Activated T-helper 9 cell treated with anti-CD3 and anti-CD28 coated beads, Interleukin-2, amount 50 U/mL, for 16 hours (primary cell): ENCODE measurements around the gene HTR3E.
"Not testable (repeated sequence)": the region's sequence is repeated elsewhere in the genome, so short reads cannot be mapped to it uniquely, and the experiment has no call there.

Source experiments
- DNase-seq: peaks from one replicate; pipeline ENCODE4 v3.0.0-alpha.2; 2020; ENCODE audit warnings: low read depth

Gene HTR3E, protein sequence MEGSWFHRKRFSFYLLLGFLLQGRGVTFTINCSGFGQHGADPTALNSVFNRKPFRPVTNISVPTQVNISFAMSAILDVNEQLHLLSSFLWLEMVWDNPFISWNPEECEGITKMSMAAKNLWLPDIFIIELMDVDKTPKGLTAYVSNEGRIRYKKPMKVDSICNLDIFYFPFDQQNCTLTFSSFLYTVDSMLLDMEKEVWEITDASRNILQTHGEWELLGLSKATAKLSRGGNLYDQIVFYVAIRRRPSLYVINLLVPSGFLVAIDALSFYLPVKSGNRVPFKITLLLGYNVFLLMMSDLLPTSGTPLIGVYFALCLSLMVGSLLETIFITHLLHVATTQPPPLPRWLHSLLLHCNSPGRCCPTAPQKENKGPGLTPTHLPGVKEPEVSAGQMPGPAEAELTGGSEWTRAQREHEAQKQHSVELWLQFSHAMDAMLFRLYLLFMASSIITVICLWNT

DNA sequence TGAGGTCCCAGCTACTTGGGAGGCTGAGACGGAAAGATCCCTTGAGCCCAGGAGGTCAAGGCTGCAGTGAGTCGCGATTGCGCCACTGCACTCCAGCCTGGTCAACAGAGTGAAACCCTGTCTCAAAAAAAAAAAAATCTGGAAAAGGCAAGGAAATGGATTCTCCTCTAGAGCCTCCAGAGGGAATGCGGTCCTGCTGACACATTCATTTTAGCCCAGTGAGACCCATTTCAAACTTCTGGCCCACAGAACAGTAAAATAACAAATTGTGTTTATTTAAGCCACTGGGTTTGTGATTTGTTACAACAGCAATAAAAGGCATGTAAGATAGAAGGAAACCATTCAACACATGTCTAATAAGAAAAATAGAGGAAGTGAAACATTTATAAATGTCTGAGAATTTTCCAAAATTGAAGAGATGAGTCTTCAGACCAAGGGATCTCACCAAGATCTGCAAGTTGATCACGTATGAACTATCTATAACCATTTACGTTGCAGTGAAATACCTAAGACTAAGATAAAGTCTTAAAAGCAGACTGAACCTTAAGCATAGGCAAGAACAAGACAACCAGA is at the start of gene HTR3E:
Gene HTR3E (plus strand): TSS at position 254 of the 573 bp plus-strand sequence. CDS start 466 bp downstream, outside the sequence.
- DNase-seq: no peak

GRCh38 chr3:184050217-184050847 is 46.5 kb upstream of the HTR3E start:
- no peak for DNase-seq

GRCh38 chr3:184052767-184053166 is 44.1 kb upstream of the HTR3E start, which contains the start of gene HTR3C:
HTR3C (plus strand) TSS chr3:184053047; CDS start chr3:184053081, 34 bp downstream.
- DNase-seq: no peak

DNA sequence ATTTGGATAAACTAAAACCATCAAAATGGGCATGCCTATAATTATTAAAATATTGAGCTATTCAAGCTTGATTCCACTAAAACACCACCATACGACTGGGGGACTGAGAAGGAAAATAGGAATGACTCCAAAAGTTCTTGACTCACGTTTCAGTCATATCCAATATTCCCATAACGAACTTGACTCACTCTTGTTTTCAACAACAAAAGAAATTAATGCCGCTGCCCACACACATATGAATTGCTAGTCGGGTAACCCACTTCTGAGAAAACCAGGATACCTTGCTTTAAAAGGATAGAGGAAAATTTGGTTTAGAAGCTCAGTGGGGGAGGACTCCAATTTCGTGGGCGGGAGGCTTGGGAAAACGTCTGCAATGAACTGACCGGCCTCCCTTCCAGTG is 38.8 kb upstream of the HTR3E start:
- DNase-seq: no peak

GRCh38 chr3:184059424-184059823 is 37.4 kb upstream of the HTR3E start:
- DNase-seq: no peak

DNA sequence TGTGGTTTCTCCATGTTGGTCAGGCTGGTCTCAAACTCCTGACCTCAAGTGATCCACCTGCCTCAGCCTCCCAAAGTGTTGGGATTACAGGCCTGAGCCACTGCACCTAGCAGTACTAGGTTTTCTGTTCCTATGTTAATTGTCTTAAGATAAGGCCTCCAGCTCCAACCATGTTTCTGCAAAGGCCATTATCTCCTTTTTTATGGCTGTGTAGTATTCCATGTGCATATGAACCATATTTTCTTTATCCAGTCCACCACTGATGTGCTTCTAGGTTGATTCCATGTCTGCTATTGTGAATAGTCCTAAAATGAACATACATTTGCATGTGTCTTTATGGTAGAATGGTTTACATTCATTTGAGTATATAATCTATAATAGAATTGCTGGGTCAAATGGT is 34.2 kb upstream of the HTR3E start:
- DNase-seq: no peak

GRCh38 chr3:184066211-184066610 is 30.7 kb upstream of the HTR3E start:
- no peak for DNase-seq

DNA sequence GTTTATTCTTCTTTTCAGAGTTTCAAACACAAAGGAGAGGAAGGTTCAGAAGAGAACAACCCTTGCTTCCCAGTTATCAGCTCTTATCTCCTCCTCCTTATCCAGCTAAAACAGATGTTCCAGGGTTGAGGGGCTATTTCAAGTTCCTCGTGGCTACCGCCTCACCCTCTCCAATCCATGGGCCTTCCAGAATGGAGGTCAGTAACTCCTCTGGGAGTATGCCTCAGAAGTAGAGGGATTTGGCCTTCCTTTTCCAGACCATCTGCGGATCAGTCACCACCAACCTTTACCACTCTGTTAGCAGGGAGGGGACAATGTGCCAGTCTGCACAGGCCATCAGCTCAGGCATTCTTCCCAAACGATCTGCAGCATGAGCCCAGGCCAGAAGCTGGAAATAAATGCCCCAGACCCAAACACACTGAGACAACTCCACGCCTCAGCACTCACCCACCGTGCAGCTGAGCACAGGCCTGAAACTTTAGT is 29.2 kb upstream of the HTR3E start:
- DNase-seq: no peak

DNA sequence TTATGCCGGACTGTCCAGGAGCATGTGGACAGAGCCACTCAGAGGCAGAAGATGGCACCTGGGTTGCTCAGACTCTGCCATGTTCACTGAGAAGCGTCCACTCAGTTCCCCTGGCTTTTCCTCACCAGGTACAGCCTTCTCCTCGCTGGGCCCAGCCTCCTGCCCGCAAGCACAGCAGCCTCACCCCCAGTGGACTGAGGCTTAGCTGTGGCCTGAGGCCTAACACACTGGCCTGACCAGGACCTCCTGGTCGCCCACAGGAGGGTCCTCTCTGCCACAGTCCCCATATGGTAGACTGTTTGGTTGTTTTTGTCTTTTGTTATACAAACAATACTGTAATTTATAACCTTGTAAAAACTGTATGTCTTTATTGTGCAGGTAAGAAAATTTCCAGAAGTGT is 28.5 kb upstream of the HTR3E start:
- no peak for DNase-seq

- not testable (repeated sequence) for DNase-seq
These were observed 25.7 kb upstream of the HTR3E start for GRCh38 chr3:184071142-184071541.

DNA sequence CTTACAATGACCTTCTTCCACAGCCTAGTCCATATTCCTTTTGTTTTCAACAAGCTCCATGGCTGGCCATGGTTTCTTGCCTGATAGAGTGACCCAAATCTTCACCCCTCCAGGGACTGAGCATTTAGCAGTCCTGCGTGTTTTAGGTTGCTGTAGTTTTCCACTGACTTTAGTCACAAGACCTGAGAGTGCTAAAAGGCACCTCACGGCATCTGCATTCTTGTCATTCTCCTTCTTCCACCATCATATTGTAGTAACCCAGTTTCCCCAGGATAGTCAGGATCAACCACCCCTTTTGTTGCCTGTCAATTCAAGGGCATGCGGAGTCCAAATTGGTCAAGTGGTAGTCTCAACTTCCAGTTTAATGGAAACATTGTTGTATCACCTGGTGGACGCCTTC is 23.2 kb upstream of the HTR3E start:
- DNase-seq: no peak

DNA sequence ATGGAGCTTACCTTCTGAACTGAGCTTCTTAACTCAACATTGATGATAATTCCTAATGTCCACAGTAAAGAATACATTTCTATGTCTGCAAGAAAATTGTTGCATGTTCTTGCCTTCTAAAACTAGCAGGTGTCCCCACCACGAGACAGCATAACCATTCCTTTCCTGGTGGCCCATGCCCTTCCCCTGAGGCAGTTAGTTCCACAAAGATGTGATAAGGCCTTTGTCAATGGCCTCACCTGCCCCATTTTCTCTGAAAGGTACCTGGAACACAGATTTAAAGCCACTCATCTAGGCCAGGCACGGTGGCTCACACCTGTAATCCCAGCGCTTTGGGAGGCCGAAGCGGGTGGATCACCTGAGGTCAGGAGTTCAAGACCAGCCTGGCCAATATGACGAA is 21.0 kb upstream of the HTR3E start:
- DNase-seq: no peak

GRCh38 chr3:184077881-184078280 is 19.0 kb upstream of the HTR3E start:
- no peak for DNase-seq

DNA sequence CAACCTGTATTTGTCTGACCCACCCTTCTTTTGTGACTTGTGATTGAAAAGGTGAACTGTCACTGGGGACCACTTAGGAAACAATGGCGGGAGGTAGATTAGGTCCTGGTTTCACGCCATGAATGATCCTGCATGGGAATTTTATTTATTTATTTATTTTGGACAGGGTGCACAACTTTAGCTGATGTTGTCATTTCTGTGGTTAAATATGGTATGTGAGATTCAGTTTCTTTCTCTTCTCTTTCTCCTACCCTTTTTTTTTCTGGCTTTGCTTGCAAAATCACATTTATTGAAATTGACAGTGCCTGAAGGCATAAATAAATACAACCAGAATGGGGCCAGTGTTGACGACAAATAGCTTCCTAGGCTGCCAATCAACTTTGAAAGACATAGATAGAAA is 18.0 kb upstream of the HTR3E start:
- no peak for DNase-seq

DNA sequence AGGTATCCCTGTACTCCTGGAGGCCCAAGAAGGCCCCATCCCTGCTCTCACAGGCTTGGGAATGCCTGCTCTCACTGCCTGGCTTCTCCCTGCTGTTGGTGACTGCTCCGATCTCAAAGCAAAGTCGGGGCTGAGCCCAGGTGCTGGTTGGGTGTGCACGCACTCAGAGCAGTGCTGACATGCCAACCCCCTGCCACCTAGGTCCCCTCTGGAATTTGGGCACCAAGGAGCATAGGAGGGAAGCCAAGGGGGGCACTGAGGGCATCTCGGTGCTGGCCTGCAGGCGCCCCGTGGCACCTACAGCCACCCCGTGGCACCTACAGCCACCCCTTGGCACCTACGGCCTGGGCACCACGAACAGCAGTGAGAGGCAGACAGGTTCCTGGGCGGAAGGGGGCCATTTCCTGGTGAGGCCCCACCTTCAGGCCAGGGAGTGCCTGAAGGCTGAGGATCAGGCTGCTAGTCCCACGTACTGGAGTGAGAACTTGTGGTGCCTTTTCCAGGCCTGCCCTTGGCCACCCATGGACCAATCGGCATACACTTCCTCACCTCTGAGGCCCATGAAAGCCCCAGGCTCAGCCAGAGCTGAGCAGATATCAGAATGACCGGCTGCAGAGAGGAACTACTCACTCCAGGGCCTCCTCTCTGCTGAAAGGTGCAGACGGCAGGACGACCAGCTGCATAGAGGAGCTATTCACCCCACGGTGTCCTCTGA is 15.6 kb upstream of the HTR3E start:
- no peak for DNase-seq

DNA sequence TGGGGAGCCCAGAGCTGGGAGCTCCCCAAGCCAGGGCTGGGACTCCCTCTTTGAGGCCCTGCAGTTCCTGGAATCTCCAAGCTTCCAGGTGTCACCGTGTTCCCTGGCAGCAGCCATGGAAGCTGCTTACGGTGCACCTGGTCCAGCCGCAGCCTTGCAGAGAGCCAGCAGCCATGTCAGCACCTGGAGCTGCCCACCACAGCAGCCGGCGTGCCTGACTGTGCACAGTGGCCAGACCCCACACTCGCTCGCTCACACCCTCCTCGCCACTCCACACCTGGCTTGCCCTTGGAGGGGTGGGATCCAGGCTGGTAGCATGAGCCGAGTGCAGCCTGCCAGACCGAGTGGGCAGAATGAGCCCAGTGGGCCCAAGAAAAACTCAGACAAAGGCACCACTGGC is 14.8 kb upstream of the HTR3E start:
- DNase-seq: no peak

DNA sequence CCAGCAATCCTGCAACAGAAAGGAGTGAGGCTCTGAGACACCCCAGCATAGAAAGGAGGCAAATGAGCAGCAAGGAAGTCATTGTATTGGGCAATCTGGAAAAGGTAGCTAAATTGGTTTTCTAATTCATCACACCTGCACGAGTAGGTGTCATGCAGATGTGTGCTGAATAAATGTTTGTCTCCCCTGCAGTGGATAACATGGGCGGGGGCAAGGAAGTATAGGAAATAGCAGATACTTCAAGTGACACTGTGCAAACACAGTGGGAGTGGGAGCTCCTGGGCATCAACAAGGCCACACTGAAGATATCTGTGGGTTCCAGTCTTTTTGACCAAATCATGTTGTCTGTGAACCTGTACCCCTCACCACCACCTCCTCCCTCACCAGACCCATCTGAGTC is 14.4 kb upstream of the HTR3E start:
- DNase-seq: no peak

DNA sequence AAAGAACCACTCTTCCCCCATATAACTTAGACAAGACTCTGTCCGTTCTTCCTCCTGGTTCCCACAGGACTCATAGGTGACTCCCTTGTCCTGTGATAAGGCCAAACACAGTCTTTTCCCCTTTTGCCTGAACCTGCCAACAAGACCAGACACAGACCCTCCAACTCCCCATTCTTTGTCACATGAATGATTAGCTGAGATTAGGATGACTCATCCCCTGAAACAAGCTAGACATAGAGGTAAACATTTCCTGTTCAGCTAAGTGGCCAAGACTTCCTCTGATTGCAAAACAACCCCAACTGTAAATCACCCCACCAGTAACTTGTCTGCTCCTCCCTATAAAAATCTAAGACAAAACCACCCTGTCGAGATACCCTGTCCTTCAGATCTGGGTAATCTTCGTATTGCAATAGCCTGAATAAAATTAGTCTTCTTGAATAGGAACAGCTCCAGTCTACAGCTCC is 11.4 kb upstream of the HTR3E start:
- DNase-seq: no peak

GRCh38 chr3:184092199-184092598 is 4.7 kb upstream of the HTR3E start:
- no peak for DNase-seq

GRCh38 chr3:184097556-184097955 is 692 bp downstream of the HTR3E start:
- no peak for DNase-seq

- DNase-seq: no peak
These were observed 3.2 kb downstream of the HTR3E start for GRCh38 chr3:184099806-184100686.
